Thyroid gland (tissue), 4 donors: Measurements from ENCODE around the gene COL26A1. TPM values are rescaled to one million over a fixed set of nuclear protein-coding genes. Genes with fewer than 3 reads are reported as not detected.
A peak's percentile ranks its signal among the peaks of the same experiment; 100 is the strongest.

Experiments
- DNase-seq, 2 donors: peaks; one replicate each; pipeline ENCODE4 v3.0.0-alpha.2; 2019
- H3K27ac ChIP-seq, 3 donors: fragments of 200-600 bp; sonication (generic); 1 replicate in 2 of 3; 2 replicates in 1 of 3; pipeline ENCODE4 v1.5.1; 2016 to 2019; ENCODE audit warnings: mild to moderate bottlenecking in 1 of 3, moderate library complexity in 1 of 3
- H3K27me3 ChIP-seq: fragments of 200-600 bp; sonication (generic); one replicate; pipeline ENCODE4 v1.5.1; 2019
- H3K36me3 ChIP-seq, 2 donors: fragments of 200-600 bp; sonication (generic); one replicate each; pipeline ENCODE4 v1.5.1; 2016 to 2019
- H3K4me1 ChIP-seq, 2 donors: fragments of 200-600 bp; sonication (generic); one replicate each; pipeline ENCODE4 v1.5.1; 2017 to 2019
- H3K4me3 ChIP-seq, 3 donors: fragments of 200-600 bp; sonication (generic); replicated peaks in 1 of 3; 1 replicate in 2 of 3; 2 replicates in 1 of 3; pipeline ENCODE4 v1.5.1; 2016; ENCODE audit warnings: mild to moderate bottlenecking in 1 of 3
- H3K9me3 ChIP-seq: fragments of 200-600 bp; sonication (generic); one replicate; pipeline ENCODE4 v1.5.1; 2017
- CTCF ChIP-seq, 6 experiments: fragments of 200-600 bp in 3 of 6; fragments of 450-650 bp in 3 of 6; sonication (generic) in 3 of 6; IDR thresholded peaks; one replicate each; pipeline ENCODE4 v1.5.1; 2016 to 2019; ENCODE audit warnings: antibody characterized with exemption in 6 of 6, mild to moderate bottlenecking in 2 of 6, inconsistent platforms in 1 of 6, moderate library complexity in 1 of 6
- POLR2A ChIP-seq, 2 donors: fragments of 450-650 bp; IDR thresholded peaks; one replicate each; pipeline ENCODE4 v1.6.1; 2017; ENCODE audit warnings: antibody characterized with exemption in 2 of 2, mild to moderate bottlenecking in 2 of 2, moderate library complexity in 1 of 2
- WGBS, 2 donors: methylation state at CpG; one replicate each; pipeline ENCODE4 v1.1.5; 2017; 5-methylcytosine and 5-hydroxymethylcytosine counted together
- intact Hi-C: fragments of 100-400 bp; cut with DNase I; formaldehyde crosslinking; loops from one replicate; pipeline ENCODE4 v1.15.1; 2023
- total RNA-seq, 4 donors: library from RNA; depleted of rRNA; stranded (reverse); fragments of >200 nt; gene quantifications; one replicate each; pipeline ENCODE4 v1.2.3, GENCODE V29; 2016

Gene COL26A1
- total RNA-seq, 4 donors from 2014 or later: not detected

- TF ChIP-seq CTCF (IDR thresholded peaks at IDR 0.05): no peak
- TF ChIP-seq POLR2A (IDR thresholded peaks at IDR 0.05): no peak
- peak; percentile 41 to 51 for DNase-seq
- Histone ChIP-seq H3K9me3 (no peaks in the 10 kb centered on the region), H3K4me3 (no peak overlapping the region), H3K27me3 (no peaks in the 10 kb centered on the region), H3K36me3 (no peaks in the 10 kb centered on the region), H3K27ac (peak overlapping the region; percentile 79 to 90 (median 89)), H3K4me1 (peaks cover 13 to 24% of the 10 kb centered on the region in 2 donors)
- 80 to 84% methylated on average over 13 of the region's 16 CpGs for WGBS, 2 donors
- intact Hi-C loops: no loop called here
These were observed 236.5 kb downstream of the COL26A1 start for GRCh38 chr7:101598986-101599771.

- no peaks in the 10 kb centered on the region for H3K27me3 ChIP-seq
- DNase-seq: no peak
These were observed 237.1 kb downstream of the COL26A1 start for GRCh38 chr7:101599787-101600186.

DNA sequence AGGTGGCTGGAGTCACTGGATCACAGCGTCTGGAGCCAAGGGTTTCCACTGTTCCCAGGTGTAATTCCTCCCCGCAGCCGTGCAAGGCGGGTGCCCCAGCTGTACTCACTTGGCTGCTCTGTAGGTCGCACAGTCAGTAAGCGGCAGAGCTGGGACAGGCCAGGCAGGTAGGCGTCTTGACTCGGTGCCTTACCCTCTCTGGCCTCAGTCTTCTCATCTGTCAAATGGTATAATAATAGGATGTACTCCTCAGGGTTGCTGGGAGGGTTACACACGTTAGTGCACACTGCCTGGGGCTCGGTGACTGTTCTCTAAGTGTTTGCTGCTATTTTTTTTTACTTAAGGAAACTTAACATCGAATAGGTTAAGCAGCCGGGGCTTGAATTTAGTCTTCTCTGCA, 239.4 kb downstream of the COL26A1 start:
- no peaks in the 10 kb centered on the region for H3K9me3 ChIP-seq
- H3K27ac ChIP-seq: no peak overlapping the region
- WGBS, 2 donors: 58 to 66% methylated on average over 12 of the region's 12 CpGs
- H3K4me1 ChIP-seq: peaks cover 13 to 24% of the 10 kb centered on the region in 2 donors
- no peak overlapping the region for H3K4me3 ChIP-seq
- intact Hi-C loops: loop anchor here (5.0 kb wide), 1 partner anchor 635 kb away; no protein-coding TSS in a partner anchor
- no peaks in the 10 kb centered on the region for H3K27me3 ChIP-seq
- no peak for DNase-seq
- no peaks in the 10 kb centered on the region for H3K36me3 ChIP-seq
- no peak for TF ChIP-seq CTCF (IDR thresholded peaks at IDR 0.05)
- no peak for TF ChIP-seq POLR2A (IDR thresholded peaks at IDR 0.05)

More at GRCh38 chr7:101599787-101600186, 237.1 kb downstream of the COL26A1 start:
- H3K36me3 ChIP-seq: no peaks in the 10 kb centered on the region
- H3K27ac ChIP-seq: no peak overlapping the region
- intact Hi-C loops: loop anchor here (5.0 kb wide), 1 partner anchor 638 kb away; no protein-coding TSS in a partner anchor
- no peak overlapping the region for H3K4me3 ChIP-seq
- no peaks in the 10 kb centered on the region for H3K9me3 ChIP-seq
- WGBS, 2 donors: 88 to 100% methylated on average over 3 of the region's 3 CpGs
- TF ChIP-seq CTCF (IDR thresholded peaks at IDR 0.05) (no peak), POLR2A (IDR thresholded peaks at IDR 0.05) (no peak)
- peaks cover 13 to 24% of the 10 kb centered on the region in 2 donors for H3K4me1 ChIP-seq

GRCh38 chr7:101602484-101603241, 240.0 kb downstream of the COL26A1 start:
- intact Hi-C loops: loop anchor here (5.0 kb wide), 1 partner anchor 635 kb away; no protein-coding TSS in a partner anchor

More at GRCh38 chr7:101602484-101603241, 240.0 kb downstream of the COL26A1 start:
- Histone ChIP-seq H3K4me3 (no peak overlapping the region), H3K27me3 (no peaks in the 10 kb centered on the region), H3K36me3 (no peaks in the 10 kb centered on the region), H3K27ac (no peak overlapping the region), H3K9me3 (no peaks in the 10 kb centered on the region), H3K4me1 (peaks cover 13 to 23% of the 10 kb centered on the region in 2 donors)
- WGBS, 2 donors: 27 to 53% methylated on average over 15 to 18 of the region's 25 CpGs
- TF ChIP-seq POLR2A (IDR thresholded peaks at IDR 0.05) (no peak), CTCF (IDR thresholded peaks at IDR 0.05) (peak; percentile 58 to 92 (median 81))
- peak; percentile 75 to 77 for DNase-seq
